Measurements from ENCODE around the gene EIF5AL1. TPM values are rescaled to one million over a fixed set of nuclear protein-coding genes. Genes with fewer than 3 reads are reported as not detected.

Gene EIF5AL1
- total and polyA plus RNA-seq, 2 of the 13 experiments (the other 11 are each of a cell fraction or from before 2014, with no cell fraction given) = 0.22 to 0.50 TPM

GRCh38 chr10:79472951-79473350 lies 39.4 kb upstream of the EIF5AL1 start (continued):
- TF ChIP-seq SOX6 (IDR thresholded peaks at IDR 0.05) (no peak), SOX6 (CRISPR knock-in tag; IDR thresholded peaks at IDR 0.05) (peak; percentile 84), KDM5A (IDR thresholded peaks at IDR 0.05; ENCODE audit: borderline replicate concordance, low read length) (no peak), TBX3 (IDR thresholded peaks at IDR 0.05; ENCODE audit: borderline replicate concordance) (no peak), YY1 (IDR thresholded peaks at IDR 0.05; ENCODE audit: insufficient read depth, insufficient replicate concordance, low read depth, low read length) (no peak), GZF1 (CRISPR knock-in tag; IDR thresholded peaks at IDR 0.05) (no peak), ZNF142 (CRISPR knock-in tag; IDR thresholded peaks at IDR 0.05) (no peak), ZNF160 (CRISPR knock-in tag; IDR thresholded peaks at IDR 0.05) (no peak), ELF1 (CRISPR knock-in tag; IDR thresholded peaks at IDR 0.05) (no peak), ZNF468 (CRISPR knock-in tag; IDR thresholded peaks at IDR 0.05) (no peak), RFX1 (IDR thresholded peaks at IDR 0.05) (peak; percentile 50; the same call in 1 of the 2 replicates), RBM39 (IDR thresholded peaks at IDR 0.05; ENCODE audit: low read depth, low read length, poor library complexity, severe bottlenecking) (no peak), MLX (CRISPR knock-in tag; IDR thresholded peaks at IDR 0.05) (no peak), TBL1XR1 (IDR thresholded peaks at IDR 0.05; ENCODE audit: borderline replicate concordance, low read length, partially characterized antibody) (no peak), LBX2 (CRISPR knock-in tag; IDR thresholded peaks at IDR 0.05; ENCODE audit: borderline replicate concordance) (no peak), TEAD3 (CRISPR knock-in tag; optimal IDR thresholded peaks at IDR 0.05; ENCODE audit: borderline replicate concordance) (no peak), MXD3 (CRISPR knock-in tag; IDR thresholded peaks at IDR 0.05) (no peak), TGIF2 (CRISPR knock-in tag; IDR thresholded peaks at IDR 0.05) (no peak), TBX2 (CRISPR knock-in tag; IDR thresholded peaks at IDR 0.05; ENCODE audit: borderline replicate concordance) (no peak; the same call in 1 of the 2 replicates), ZNF138 (CRISPR knock-in tag; IDR thresholded peaks at IDR 0.05; ENCODE audit: low read depth) (no peak)
- TF ChIP-seq, protein P1, sequence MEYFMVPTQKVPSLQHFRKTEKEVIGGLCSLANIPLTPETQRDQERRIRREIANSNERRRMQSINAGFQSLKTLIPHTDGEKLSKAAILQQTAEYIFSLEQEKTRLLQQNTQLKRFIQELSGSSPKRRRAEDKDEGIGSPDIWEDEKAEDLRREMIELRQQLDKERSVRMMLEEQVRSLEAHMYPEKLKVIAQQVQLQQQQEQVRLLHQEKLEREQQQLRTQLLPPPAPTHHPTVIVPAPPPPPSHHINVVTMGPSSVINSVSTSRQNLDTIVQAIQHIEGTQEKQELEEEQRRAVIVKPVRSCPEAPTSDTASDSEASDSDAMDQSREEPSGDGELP (IDR thresholded peaks at IDR 0.05; ENCODE audit: borderline replicate concordance, low read depth) = no peak
- TF ChIP-seq, protein P2, sequence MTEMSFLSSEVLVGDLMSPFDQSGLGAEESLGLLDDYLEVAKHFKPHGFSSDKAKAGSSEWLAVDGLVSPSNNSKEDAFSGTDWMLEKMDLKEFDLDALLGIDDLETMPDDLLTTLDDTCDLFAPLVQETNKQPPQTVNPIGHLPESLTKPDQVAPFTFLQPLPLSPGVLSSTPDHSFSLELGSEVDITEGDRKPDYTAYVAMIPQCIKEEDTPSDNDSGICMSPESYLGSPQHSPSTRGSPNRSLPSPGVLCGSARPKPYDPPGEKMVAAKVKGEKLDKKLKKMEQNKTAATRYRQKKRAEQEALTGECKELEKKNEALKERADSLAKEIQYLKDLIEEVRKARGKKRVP (CRISPR knock-in tag; IDR thresholded peaks at IDR 0.05) = peak in 1 of 2 experiments; percentile 43; a peak in 1 of 4 replicates
